KMS-11 (cell line): ENCODE data around the gene GPR75.

Source experiments
- H2AFZ ChIP-seq: fragments of 200-600 bp; sonication (generic); 2 replicates; pipeline ENCODE4 v1.6.1; 2016; ENCODE audit warnings: antibody characterized with exemption, mixed run types, low read depth
- H3K27ac ChIP-seq: fragments of 200-600 bp; sonication (generic); 2 replicates; pipeline ENCODE4 v1.6.1; 2016; ENCODE audit warnings: mild to moderate bottlenecking, mixed run types
- H3K27me3 ChIP-seq: fragments of 200-600 bp; sonication (generic); 2 replicates; pipeline ENCODE4 v1.6.1; 2017; ENCODE audit warnings: mild to moderate bottlenecking, low read depth, mixed run types, moderate library complexity; ENCODE audit not compliant: insufficient read depth
- H3K36me3 ChIP-seq: fragments of 200-600 bp; sonication (generic); 2 replicates; pipeline ENCODE4 v1.6.1; 2017; ENCODE audit warnings: mild to moderate bottlenecking, mixed run types; ENCODE audit not compliant: insufficient read depth
- H3K4me1 ChIP-seq: fragments of 200-600 bp; sonication (generic); 2 replicates; pipeline ENCODE4 v1.6.1; 2016; ENCODE audit warnings: mild to moderate bottlenecking, low read depth, mixed run types; ENCODE audit not compliant: poor library complexity, severe bottlenecking
- H3K4me2 ChIP-seq: fragments of 200-600 bp; sonication (generic); 2 replicates; pipeline ENCODE4 v1.7.0; 2016; ENCODE audit warnings: mild to moderate bottlenecking, mixed run types
- H3K4me3 ChIP-seq: fragments of 200-600 bp; sonication (generic); IDR thresholded peaks from 2 replicates; pipeline ENCODE4 v1.6.1; 2017; ENCODE audit warnings: low read depth, low read length, mixed read lengths; ENCODE audit not compliant: insufficient read depth
- H3K79me2 ChIP-seq: fragments of 200-600 bp; sonication (generic); 2 replicates; pipeline ENCODE4 v1.6.1; 2016; ENCODE audit warnings: low read depth, mixed run types; ENCODE audit not compliant: insufficient read depth
- H3K9ac ChIP-seq: fragments of 200-600 bp; sonication (generic); 2 replicates; pipeline ENCODE4 v1.6.1; 2016; ENCODE audit warnings: mild to moderate bottlenecking, mixed run types
- H4K20me1 ChIP-seq: fragments of 200-600 bp; sonication (generic); 2 replicates; pipeline ENCODE4 v1.6.1; 2016; ENCODE audit warnings: mild to moderate bottlenecking, mixed run types; ENCODE audit not compliant: insufficient read depth
- TF ChIP-seq, protein P1 (sequence below): fragments of 200-600 bp; sonication (generic); conservative IDR thresholded peaks from 2 replicates; pipeline ENCODE4 v1.6.1; 2017; ENCODE audit warnings: low read depth, mild to moderate bottlenecking, antibody characterized with exemption, low read length, moderate library complexity, mixed read lengths

The GPR75 gene

DNA sequence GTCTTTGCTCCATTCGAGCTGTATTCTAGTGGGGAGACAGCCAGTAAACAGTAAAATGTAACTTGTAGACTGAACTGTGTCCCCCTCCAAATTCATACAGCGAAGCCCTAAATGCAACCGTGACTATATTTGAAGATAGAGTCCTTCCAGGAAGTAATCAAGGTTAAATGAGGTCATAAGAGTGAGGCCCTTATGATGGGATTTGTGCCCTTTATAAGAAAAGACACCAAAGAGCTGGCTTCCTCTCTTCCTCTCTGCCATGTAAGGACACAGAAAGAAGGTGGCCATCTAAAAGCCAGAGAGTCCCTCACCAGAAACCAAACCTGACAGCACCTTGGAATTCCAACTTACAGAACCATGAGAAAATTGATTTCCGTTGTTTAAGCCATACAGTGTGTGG is 31.4 kb downstream of the GPR75 start:
- H3K79me2 ChIP-seq = no peaks in the 10 kb centered on the region
- H3K27me3 ChIP-seq = no peaks in the 10 kb centered on the region
- no peaks in the 10 kb centered on the region for H3K36me3 ChIP-seq
- H2AFZ ChIP-seq = no peak overlapping the region
- no peak overlapping the region for H3K4me2 ChIP-seq
- no peaks in the 10 kb centered on the region for H3K4me1 ChIP-seq
- H4K20me1 ChIP-seq = no peaks in the 10 kb centered on the region
- H3K9ac ChIP-seq = no peak overlapping the region
- H3K4me3 ChIP-seq = no peak overlapping the region
- no peak overlapping the region for H3K27ac ChIP-seq
- TF ChIP-seq, protein P1, sequence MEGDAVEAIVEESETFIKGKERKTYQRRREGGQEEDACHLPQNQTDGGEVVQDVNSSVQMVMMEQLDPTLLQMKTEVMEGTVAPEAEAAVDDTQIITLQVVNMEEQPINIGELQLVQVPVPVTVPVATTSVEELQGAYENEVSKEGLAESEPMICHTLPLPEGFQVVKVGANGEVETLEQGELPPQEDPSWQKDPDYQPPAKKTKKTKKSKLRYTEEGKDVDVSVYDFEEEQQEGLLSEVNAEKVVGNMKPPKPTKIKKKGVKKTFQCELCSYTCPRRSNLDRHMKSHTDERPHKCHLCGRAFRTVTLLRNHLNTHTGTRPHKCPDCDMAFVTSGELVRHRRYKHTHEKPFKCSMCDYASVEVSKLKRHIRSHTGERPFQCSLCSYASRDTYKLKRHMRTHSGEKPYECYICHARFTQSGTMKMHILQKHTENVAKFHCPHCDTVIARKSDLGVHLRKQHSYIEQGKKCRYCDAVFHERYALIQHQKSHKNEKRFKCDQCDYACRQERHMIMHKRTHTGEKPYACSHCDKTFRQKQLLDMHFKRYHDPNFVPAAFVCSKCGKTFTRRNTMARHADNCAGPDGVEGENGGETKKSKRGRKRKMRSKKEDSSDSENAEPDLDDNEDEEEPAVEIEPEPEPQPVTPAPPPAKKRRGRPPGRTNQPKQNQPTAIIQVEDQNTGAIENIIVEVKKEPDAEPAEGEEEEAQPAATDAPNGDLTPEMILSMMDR = no peak

GRCh38 chr2:53827398-53828175 is 32.2 kb downstream of the GPR75 start:
- TF ChIP-seq, protein P1 = no peak
- no peaks in the 10 kb centered on the region for H3K27me3 ChIP-seq
- H3K4me2 ChIP-seq = no peak overlapping the region
- no peaks in the 10 kb centered on the region for H3K79me2 ChIP-seq
- no peaks in the 10 kb centered on the region for H3K36me3 ChIP-seq
- H4K20me1 ChIP-seq = no peaks in the 10 kb centered on the region
- H3K27ac ChIP-seq = no peak overlapping the region
- no peaks in the 10 kb centered on the region for H3K4me1 ChIP-seq
- H3K4me3 ChIP-seq = no peak overlapping the region
- no peak overlapping the region for H3K9ac ChIP-seq
- H2AFZ ChIP-seq = no peak overlapping the region

- H3K4me3 ChIP-seq = no peak overlapping the region
- no peaks in the 10 kb centered on the region for H3K27me3 ChIP-seq
- H3K9ac ChIP-seq = no peak overlapping the region
- H3K27ac ChIP-seq = no peak overlapping the region
- no peak overlapping the region for H2AFZ ChIP-seq
- H4K20me1 ChIP-seq = no peaks in the 10 kb centered on the region
- H3K4me1 ChIP-seq = no peaks in the 10 kb centered on the region
- TF ChIP-seq, protein P1 = no peak
- H3K4me2 ChIP-seq = no peak overlapping the region
- no peaks in the 10 kb centered on the region for H3K36me3 ChIP-seq
- H3K79me2 ChIP-seq = no peaks in the 10 kb centered on the region
These were observed 33.0 kb downstream of the GPR75 start for GRCh38 chr2:53826587-53827397.

DNA sequence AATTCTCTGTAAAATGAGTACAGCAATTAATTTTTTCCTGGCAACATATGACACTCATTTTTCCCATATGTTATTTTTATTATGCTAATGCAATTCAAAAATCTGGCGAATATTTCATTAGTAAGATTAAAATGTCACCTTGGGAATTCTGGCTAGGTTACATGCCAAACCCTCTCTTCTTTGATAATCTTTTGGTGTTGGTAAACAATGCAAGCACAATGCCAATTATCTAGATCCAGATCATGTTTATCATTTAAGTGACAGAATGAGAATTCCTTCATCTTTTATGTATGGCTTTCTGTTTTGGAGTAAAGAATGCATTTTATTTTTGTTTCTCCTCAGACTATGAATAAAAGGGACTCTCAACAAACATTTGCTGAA is 33.7 kb downstream of the GPR75 start:
- Histone ChIP-seq H3K9ac (no peak overlapping the region), H3K36me3 (no peaks in the 10 kb centered on the region), H3K4me2 (no peak overlapping the region), H4K20me1 (no peaks in the 10 kb centered on the region), H3K4me3 (no peak overlapping the region), H3K4me1 (no peaks in the 10 kb centered on the region), H3K27me3 (no peaks in the 10 kb centered on the region), H2AFZ (no peak overlapping the region), H3K27ac (no peak overlapping the region), H3K79me2 (no peaks in the 10 kb centered on the region)
- TF ChIP-seq, protein P1 = no peak
